K562 (cell line): ENCODE results near the gene SRPK2. TPM values are rescaled to one million over a fixed set of nuclear protein-coding genes. Genes with fewer than 3 reads are reported as not detected.

Experiments
- ATAC-seq: fragments of 200-7000 bp; cut with Tn5 transposase; 3 replicates; pipeline ENCODE4 v1.9.1; 2020; ENCODE audit warnings: moderate library complexity
- BruUV-seq: library from RNA; stranded (reverse); fragments of 400-500 nt; replicated peaks from 2 replicates; lab custom pipeline; 2021; lab: Mats Ljungman, UMichigan
- CTCF ChIA-PET: fragments of 300-600 bp; formaldehyde crosslinking; extraction: SDS; loops from one replicate; lab custom pipeline; 2021; ENCODE audit warnings: low intra/inter-chr PET ratio; lab: Yijun Ruan, JAX
- POLR2A ChIA-PET: fragments of 300-600, 350-650 bp; sonication (Branson Sonifier 250); formaldehyde crosslinking; extraction: SDS; loops from one replicate; lab custom pipeline; 2021; ENCODE audit warnings: antibody characterized with exemption, inconsistent platforms; lab: Yijun Ruan, JAX
- DNase-seq, 4 experiments: peaks; one replicate each; pipeline versions ENCODE4 v3.0.0 to v3.0.0-alpha.2; 2011 to 2018; ENCODE audit warnings: low spot score in 3 of 4, mixed read lengths in 3 of 4; ENCODE audit errors: extremely low read depth in 1 of 4
- FAIRE-seq: peaks from 2 replicates; lab custom pipeline; 2011; peaks lifted over from hg19 to GRCh38; lab: Jason Lieb, UNC
- H2AFZ ChIP-seq: 2 replicates; pipeline ENCODE4 v1.6.0; 2011; ENCODE audit warnings: low read depth, low read length, control low read depth, inconsistent platforms
- H3K27ac ChIP-seq: fragments of 200-600 bp; 3 replicates; pipeline ENCODE4 v1.8.0; 2011; ENCODE audit warnings: low read depth, mild to moderate bottlenecking, control low read depth, inconsistent platforms, low read length, moderate library complexity, mixed read lengths; ENCODE audit errors: extremely low read depth
- H3K27me3 ChIP-seq, 2 experiments: fragments of 300-600 bp in 1 of 2; 2 replicates in 1 of 2; 3 replicates in 1 of 2; pipeline versions ENCODE4 v1.6.0 to v1.8.0; 2011; ENCODE audit warnings: inconsistent platforms in 2 of 2, low read length in 2 of 2, mild to moderate bottlenecking in 1 of 2, mixed read lengths in 1 of 2, moderate library complexity in 1 of 2; ENCODE audit not compliant: control insufficient read depth in 2 of 2, insufficient read depth in 2 of 2
- H3K36me3 ChIP-seq: fragments of 300-600 bp; 3 replicates; pipeline ENCODE4 v1.8.0; 2011; ENCODE audit warnings: mild to moderate bottlenecking, low read length, inconsistent platforms; ENCODE audit not compliant: control insufficient read depth, insufficient read depth
- H3K4me1 ChIP-seq, 2 experiments: fragments of 200-600 bp in 1 of 2; replicated peaks in 1 of 2; 2 replicates in 1 of 2; 3 replicates in 1 of 2; pipeline versions ENCODE4 v1.5.1 to v1.8.0; 2011; ENCODE audit warnings: inconsistent platforms in 2 of 2, low read length in 2 of 2, mild to moderate bottlenecking in 1 of 2, mixed read lengths in 1 of 2, moderate library complexity in 1 of 2; ENCODE audit not compliant: control insufficient read depth in 2 of 2, insufficient read depth in 2 of 2
- H3K4me2 ChIP-seq: 2 replicates; pipeline ENCODE4 v1.6.1; 2011; ENCODE audit warnings: low read length, control low read depth, inconsistent platforms, mixed read lengths; ENCODE audit not compliant: insufficient read depth
- H3K4me3 ChIP-seq: fragments of 200-600 bp; sonication (generic), shearing (Covaris generic); 2 replicates; pipeline ENCODE4 v1.5.1; 2016; ENCODE audit warnings: control low read depth, inconsistent platforms
- H3K79me2 ChIP-seq: fragments of 200-600 bp; 3 replicates; pipeline ENCODE4 v1.8.0; 2011; ENCODE audit warnings: low read length, inconsistent platforms; ENCODE audit not compliant: control insufficient read depth, insufficient read depth
- H3K9ac ChIP-seq, 2 experiments: 2 replicates each; pipeline versions ENCODE4 v1.6.0 to v1.6.1; 2011; ENCODE audit warnings: low read depth in 2 of 2, low read length in 2 of 2, control low read depth in 1 of 2, inconsistent platforms in 1 of 2, mild to moderate bottlenecking in 1 of 2, mixed read lengths in 1 of 2; ENCODE audit not compliant: insufficient read depth in 1 of 2
- H3K9me1 ChIP-seq: one replicate; pipeline ENCODE4 v1.6.0; 2011; ENCODE audit warnings: inconsistent platforms, mild to moderate bottlenecking, low read length, moderate library complexity; ENCODE audit not compliant: control insufficient read depth, insufficient read depth
- H3K9me3 ChIP-seq: replicated peaks from 2 replicates; pipeline ENCODE4 v1.5.1; 2011; ENCODE audit warnings: low read depth, low read length, inconsistent platforms; ENCODE audit not compliant: control insufficient read depth, insufficient read depth
- H4K20me1 ChIP-seq: replicated peaks from 2 replicates; pipeline ENCODE4 v1.6.1; 2011; ENCODE audit warnings: low read length, inconsistent platforms, mixed read lengths; ENCODE audit not compliant: control insufficient read depth, insufficient read depth
- ARNT ChIP-seq, 2 experiments: fragments of 450-650 bp; IDR thresholded peaks; 2 replicates each; pipeline ENCODE4 v1.6.1; 2016; ENCODE audit warnings: mild to moderate bottlenecking in 1 of 2
- LARP7 ChIP-seq: fragments of 450-650 bp; IDR thresholded peaks from 2 replicates; pipeline ENCODE4 v1.6.1; 2016
- MTA1 ChIP-seq: fragments of 450-650 bp; IDR thresholded peaks from 2 replicates; pipeline ENCODE4 v1.6.1; 2017; ENCODE audit warnings: borderline replicate concordance
- MYC ChIP-seq, 2 experiments: fragments of 250-450 bp in 1 of 2; sonication (Bioruptor Pico) in 1 of 2; IDR thresholded peaks; 2 replicates each; pipeline versions ENCODE4 v1.5.1 to v1.6.1; 2012 to 2021; ENCODE audit warnings: low read depth in 2 of 2, borderline replicate concordance in 1 of 2, improper control_type of control experiment in 1 of 2, low read length in 1 of 2, mild to moderate bottlenecking in 1 of 2, moderate library complexity in 1 of 2
- PHB2 ChIP-seq: fragments of 450-650 bp; IDR thresholded peaks from 2 replicates; pipeline ENCODE4 v1.6.1; 2017; ENCODE audit warnings: low read depth
- PRPF4 ChIP-seq: fragments of 200-400 bp; formaldehyde crosslinking; IDR thresholded peaks from one replicate; pipeline ENCODE4 v1.6.1; 2017; ENCODE audit warnings: low read length, low read depth, mild to moderate bottlenecking; ENCODE audit not compliant: insufficient read depth, poor library complexity, severe bottlenecking
- RBM39 ChIP-seq: fragments of 200-400 bp; formaldehyde crosslinking; optimal IDR thresholded peaks from 2 replicates; pipeline ENCODE3; 2018; ENCODE audit warnings: low read depth, low read length
- RFX5 ChIP-seq: IDR thresholded peaks from 2 replicates; pipeline ENCODE4 v1.6.1; 2011; ENCODE audit warnings: low read depth, mild to moderate bottlenecking, improper control_type of control experiment, low read length
- RFX7 ChIP-seq: fragments of 250-450 bp; sonication (Bioruptor Pico); IDR thresholded peaks from 2 replicates; pipeline ENCODE4 v1.5.1; 2021; ENCODE audit warnings: mild to moderate bottlenecking
- SAP30 ChIP-seq: fragments of 200-600 bp; sonication (generic); IDR thresholded peaks from 2 replicates; pipeline ENCODE4 v1.6.1; 2012; ENCODE audit warnings: borderline replicate concordance, low read depth, mild to moderate bottlenecking, moderate library complexity, low read length, control low read depth, inconsistent platforms; ENCODE audit not compliant: insufficient read depth, poor library complexity, severe bottlenecking
- TCF7L2 ChIP-seq: fragments of 150-350 bp; IDR thresholded peaks from 2 replicates; pipeline ENCODE4 v1.6.1; 2016; ENCODE audit warnings: low read depth, mild to moderate bottlenecking, low read length, moderate library complexity
- ZFP1 ChIP-seq: fragments of 450-650 bp; formaldehyde crosslinking; IDR thresholded peaks from 2 replicates; pipeline ENCODE4 v1.4.0; 2020; ENCODE audit warnings: mild to moderate bottlenecking, mixed read lengths
- ZNF507 ChIP-seq: conservative IDR thresholded peaks from 2 replicates; pipeline ENCODE4 v1.6.1; 2017; ENCODE audit warnings: missing genetic modification characterization, missing compliant biosample characterization
- ZNF644 ChIP-seq: fragments of 200-800 bp; sonication (Bioruptor generic); IDR thresholded peaks from 2 replicates; pipeline ENCODE4 v1.6.1; 2016; ENCODE audit warnings: low read depth, missing genetic modification characterization, missing compliant biosample characterization
- WGBS: fragments of 100-300 bp; shearing (Covaris generic); methylation state at CpG from one replicate; pipeline ENCODE4 v1.1.6; 2016; ENCODE audit warnings: low coverage, mixed read lengths; ENCODE audit not compliant: insufficient coverage; ENCODE audit errors: missing lambda C conversion rate; 5-methylcytosine and 5-hydroxymethylcytosine counted together
- in situ Hi-C: fragments of 300-500 bp; cut with MboI; formaldehyde crosslinking; loops from 4 replicates; pipeline ENCODE4 v1.15.0; 2018; ENCODE audit warnings: inconsistent platforms, mixed read lengths
- intact Hi-C: fragments of 100-400 bp; cut with micrococcal nuclease; formaldehyde crosslinking; loops from 2 replicates; pipeline ENCODE4 v1.14.2; 2022
- polyA plus RNA-seq, 8 experiments: library from polyadenylated mRNA; depleted of rRNA in 4 of 8; stranded (reverse) in 5 of 8; unstranded in 3 of 8; fragments of >200 nt; fragmentation: Nextera tagmentation in 2 of 8; fragmentation: Illumina TruSeq in 1 of 8; extraction: Ambion mirVana in 2 of 8; extraction: Trizol in 1 of 8; gene quantifications; 2 replicates each; pipeline versions ENCODE4 v1.2.1 to v1.2.3, GENCODE V29; 2011 to 2014; ENCODE audit warnings: inconsistent platforms in 1 of 8, missing spikeins in 1 of 8
- total RNA-seq, 7 experiments: library from RNA; depleted of rRNA in 6 of 7; stranded (reverse); fragments of >200 nt in 6 of 7; fragmentation: Illumina TruSeq in 2 of 7; extraction: Trizol in 2 of 7; gene quantifications; 2 replicates each; pipeline versions ENCODE4 v1.2.1 to v1.2.3, GENCODE V29; 2011 to 2021; ENCODE audit warnings: low replicate concordance in 1 of 7
- TF ChIP-seq, protein P1 (sequence below), 2 experiments: fragments of 150-350 bp in 1 of 2; IDR thresholded peaks; 2 replicates each; pipeline ENCODE4 v1.6.1; 2012 to 2016; ENCODE audit warnings: low read depth in 2 of 2, low read length in 2 of 2, mild to moderate bottlenecking in 1 of 2, moderate library complexity in 1 of 2
- TF ChIP-seq, protein P2 (sequence below), 2 experiments: IDR thresholded peaks; 2 replicates each; pipeline ENCODE4 v1.6.1; 2011; ENCODE audit warnings: borderline replicate concordance in 1 of 2, control low read depth in 1 of 2, low read depth in 1 of 2, low read length in 1 of 2, mild to moderate bottlenecking in 1 of 2, mixed read lengths in 1 of 2, moderate library complexity in 1 of 2; ENCODE audit not compliant: insufficient read depth in 1 of 2, insufficient read length in 1 of 2, poor library complexity in 1 of 2, severe bottlenecking in 1 of 2; ENCODE audit errors: extremely low read depth in 1 of 2

SRPK2 gene
- total and polyA plus RNA-seq, 9 of the 15 experiments (the other 6 are each of a cell fraction or from before 2014, with no cell fraction given): 21.5 to 44.7 (median 33.3) TPM

DNA sequence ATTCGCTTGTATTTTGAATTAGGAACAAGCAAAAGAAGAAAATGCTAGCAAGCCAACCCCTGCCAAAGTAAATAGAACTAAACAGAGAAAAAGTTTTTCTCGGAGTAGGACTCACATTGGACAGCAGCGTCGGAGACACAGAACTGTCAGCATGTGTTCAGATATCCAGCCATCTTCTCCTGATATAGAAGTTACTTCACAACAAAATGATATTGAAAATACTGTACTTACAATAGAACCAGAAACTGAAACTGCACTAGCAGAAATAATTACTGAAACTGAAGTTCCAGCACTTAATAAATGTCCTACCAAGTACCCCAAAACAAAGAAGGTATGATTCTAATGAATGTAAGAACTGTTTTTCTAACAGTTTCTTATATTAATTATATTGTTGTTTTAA lies 286.9 kb downstream of the SRPK2 start:
- no peak for ATAC-seq
- Histone ChIP-seq H3K4me1 (no peaks in the 10 kb centered on the region), H3K9me1 (no peaks in the 10 kb centered on the region), H3K27me3 (no peaks in the 10 kb centered on the region), H3K36me3 (peaks cover 84% of the 10 kb centered on the region), H3K9ac (no peak overlapping the region), H3K4me3 (no peak overlapping the region), H3K27ac (no peak overlapping the region), H2AFZ (no peak overlapping the region), H3K9me3 (no peaks in the 10 kb centered on the region), H4K20me1 (no peaks in the 10 kb centered on the region), H3K79me2 (0 out of 3 replicates have a peak, but pooled peaks cover under 1% of the 10 kb centered on the region), H3K4me2 (no peak overlapping the region)
- WGBS: 93% methylated on average over 4 of the region's 4 CpGs
- in situ Hi-C loops: no loop called here
- no TSS peak for BruUV-seq
- ChIA-PET POLR2A (no interaction called here), CTCF (no interaction called here)
- no peak for DNase-seq
- no peak for FAIRE-seq
- intact Hi-C loops: no loop called here
- TF ChIP-seq ZFP1 (CRISPR knock-in tag): no peak
- no peak for TF ChIP-seq SAP30
- no peak for TF ChIP-seq ZNF644 (tag)
- no peak for TF ChIP-seq MTA1
- TF ChIP-seq PRPF4: no peak
- no peak for TF ChIP-seq TCF7L2
- no peak for TF ChIP-seq RFX5
- TF ChIP-seq RFX7 (CRISPR knock-in tag): no peak
- TF ChIP-seq LARP7: no peak
- no peak for TF ChIP-seq RBM39
- no peak for TF ChIP-seq ZNF507 (tag)
- TF ChIP-seq, protein P1, sequence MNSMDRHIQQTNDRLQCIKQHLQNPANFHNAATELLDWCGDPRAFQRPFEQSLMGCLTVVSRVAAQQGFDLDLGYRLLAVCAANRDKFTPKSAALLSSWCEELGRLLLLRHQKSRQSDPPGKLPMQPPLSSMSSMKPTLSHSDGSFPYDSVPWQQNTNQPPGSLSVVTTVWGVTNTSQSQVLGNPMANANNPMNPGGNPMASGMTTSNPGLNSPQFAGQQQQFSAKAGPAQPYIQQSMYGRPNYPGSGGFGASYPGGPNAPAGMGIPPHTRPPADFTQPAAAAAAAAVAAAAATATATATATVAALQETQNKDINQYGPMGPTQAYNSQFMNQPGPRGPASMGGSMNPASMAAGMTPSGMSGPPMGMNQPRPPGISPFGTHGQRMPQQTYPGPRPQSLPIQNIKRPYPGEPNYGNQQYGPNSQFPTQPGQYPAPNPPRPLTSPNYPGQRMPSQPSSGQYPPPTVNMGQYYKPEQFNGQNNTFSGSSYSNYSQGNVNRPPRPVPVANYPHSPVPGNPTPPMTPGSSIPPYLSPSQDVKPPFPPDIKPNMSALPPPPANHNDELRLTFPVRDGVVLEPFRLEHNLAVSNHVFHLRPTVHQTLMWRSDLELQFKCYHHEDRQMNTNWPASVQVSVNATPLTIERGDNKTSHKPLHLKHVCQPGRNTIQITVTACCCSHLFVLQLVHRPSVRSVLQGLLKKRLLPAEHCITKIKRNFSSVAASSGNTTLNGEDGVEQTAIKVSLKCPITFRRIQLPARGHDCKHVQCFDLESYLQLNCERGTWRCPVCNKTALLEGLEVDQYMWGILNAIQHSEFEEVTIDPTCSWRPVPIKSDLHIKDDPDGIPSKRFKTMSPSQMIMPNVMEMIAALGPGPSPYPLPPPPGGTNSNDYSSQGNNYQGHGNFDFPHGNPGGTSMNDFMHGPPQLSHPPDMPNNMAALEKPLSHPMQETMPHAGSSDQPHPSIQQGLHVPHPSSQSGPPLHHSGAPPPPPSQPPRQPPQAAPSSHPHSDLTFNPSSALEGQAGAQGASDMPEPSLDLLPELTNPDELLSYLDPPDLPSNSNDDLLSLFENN (IDR thresholded peaks at IDR 0.05; ENCODE audit: low read depth in 2 of 2, low read length in 2 of 2): no peak
- no peak for TF ChIP-seq PHB2
- no peak for TF ChIP-seq ARNT (IDR thresholded peaks at IDR 0.05)
- TF ChIP-seq, protein P2, sequence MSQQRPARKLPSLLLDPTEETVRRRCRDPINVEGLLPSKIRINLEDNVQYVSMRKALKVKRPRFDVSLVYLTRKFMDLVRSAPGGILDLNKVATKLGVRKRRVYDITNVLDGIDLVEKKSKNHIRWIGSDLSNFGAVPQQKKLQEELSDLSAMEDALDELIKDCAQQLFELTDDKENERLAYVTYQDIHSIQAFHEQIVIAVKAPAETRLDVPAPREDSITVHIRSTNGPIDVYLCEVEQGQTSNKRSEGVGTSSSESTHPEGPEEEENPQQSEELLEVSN (IDR thresholded peaks at IDR 0.05; ENCODE audit: borderline replicate concordance in 1 of 2, extremely low read depth in 1 of 2, insufficient read depth in 1 of 2, insufficient read length in 1 of 2, low read depth in 1 of 2, low read length in 1 of 2, poor library complexity in 1 of 2, severe bottlenecking in 1 of 2): no peak
- no peak for TF ChIP-seq MYC (IDR thresholded peaks at IDR 0.05; ENCODE audit: low read depth, low read length)
- no peak for TF ChIP-seq MYC (CRISPR knock-in tag; IDR thresholded peaks at IDR 0.05; ENCODE audit: borderline replicate concordance, low read depth)
